HEK293T (cell line): ENCODE results near the gene TECRL.

ENCODE experiments used
- ARNT ChIP-seq: fragments of 450-650 bp; IDR thresholded peaks from 2 replicates; pipeline ENCODE4 v1.6.1; 2017; ENCODE audit warnings: mild to moderate bottlenecking
- BHLHE40 ChIP-seq: fragments of 450-650 bp; IDR thresholded peaks from 2 replicates; pipeline ENCODE4 v1.6.1; 2016; ENCODE audit warnings: mild to moderate bottlenecking, moderate library complexity, borderline replicate concordance
- ELF4 ChIP-seq: fragments of 450-650 bp; IDR thresholded peaks from 2 replicates; pipeline ENCODE4 v1.6.1; 2017; ENCODE audit warnings: antibody characterized with exemption
- L3MBTL2 ChIP-seq: fragments of 450-650 bp; conservative IDR thresholded peaks from 2 replicates; pipeline ENCODE4 v1.6.1; 2016; ENCODE audit warnings: mild to moderate bottlenecking
- SP1 ChIP-seq: fragments of 450-650 bp; IDR thresholded peaks from 2 replicates; pipeline ENCODE4 v1.6.1; 2017
- SUZ12 ChIP-seq: fragments of 450-650 bp; IDR thresholded peaks from 2 replicates; pipeline ENCODE4 v1.6.1; 2016; ENCODE audit warnings: mild to moderate bottlenecking

DNA sequence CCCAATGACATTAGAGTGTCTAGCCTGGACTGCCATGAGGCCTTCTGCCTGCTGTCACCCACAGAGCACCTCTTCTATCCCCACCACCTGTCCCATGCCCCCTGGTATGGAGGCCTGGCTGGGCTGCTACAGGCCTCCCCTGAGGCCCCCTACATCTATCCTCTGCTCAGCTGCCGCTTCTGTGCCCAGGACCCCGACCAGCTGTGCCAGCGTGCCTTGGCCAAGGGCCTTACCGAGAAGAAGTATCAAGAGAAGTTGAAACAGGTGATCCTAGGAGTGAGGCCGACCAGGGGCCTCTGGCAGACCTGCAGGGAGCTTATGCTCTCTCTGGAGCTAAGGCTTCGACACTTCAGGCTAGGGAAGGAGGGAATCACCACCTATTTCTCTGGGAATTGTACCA is 21.7 kb upstream of the TECRL start:
- TF ChIP-seq SUZ12 = no peak
- TF ChIP-seq L3MBTL2 = no peak
- TF ChIP-seq BHLHE40 = no peak
- no peak for TF ChIP-seq SP1
- TF ChIP-seq ARNT = no peak
- TF ChIP-seq ELF4 = no peak
